ENCODE results near the gene PROM2. TPM values are rescaled to one million over a fixed set of nuclear protein-coding genes. Genes with fewer than 3 reads are reported as not detected.

Gene PROM2
- total RNA-seq, 1 experiment from 2014 or later, result 3.1 TPM

GRCh38 chr2:95315801-95316411, 41.7 kb downstream of the PROM2 start:
- H3K27ac ChIP-seq (ENCODE audit: insufficient read length, low read depth, low read length), result no peak overlapping the region
- no peak overlapping the region for H4K8ac ChIP-seq (replicated peaks; ENCODE audit: insufficient read length, low read depth, low read length)
- no peak overlapping the region for H4K91ac ChIP-seq (ENCODE audit: insufficient read length, low read depth, low read length)
- no peaks in the 10 kb centered on the region for H3K4me1 ChIP-seq (ENCODE audit: insufficient read depth, low read length)
- H3K23me2 ChIP-seq (ENCODE audit: insufficient read length, low read depth, low read length, poor library complexity, severe bottlenecking), result no peaks in the 10 kb centered on the region
- no peak overlapping the region for H3T11ph ChIP-seq (ENCODE audit: low read length)
- H3K23ac ChIP-seq (ENCODE audit: insufficient read length, low read depth, low read length), result no peak overlapping the region
- no peak overlapping the region for H3K4ac ChIP-seq (ENCODE audit: low read depth, low read length)
- peaks cover 2% of the 10 kb centered on the region for H3K27me3 Mint-ChIP-seq (ENCODE audit: low read depth)
- H3K79me1 ChIP-seq (ENCODE audit: insufficient read depth, low read depth, low read length, poor library complexity, severe bottlenecking), result no peaks in the 10 kb centered on the region
- no peak overlapping the region for H4K5ac ChIP-seq (ENCODE audit: insufficient read length, low read depth, low read length)
- no peak for DNase-seq
- TF ChIP-seq, protein P1, sequence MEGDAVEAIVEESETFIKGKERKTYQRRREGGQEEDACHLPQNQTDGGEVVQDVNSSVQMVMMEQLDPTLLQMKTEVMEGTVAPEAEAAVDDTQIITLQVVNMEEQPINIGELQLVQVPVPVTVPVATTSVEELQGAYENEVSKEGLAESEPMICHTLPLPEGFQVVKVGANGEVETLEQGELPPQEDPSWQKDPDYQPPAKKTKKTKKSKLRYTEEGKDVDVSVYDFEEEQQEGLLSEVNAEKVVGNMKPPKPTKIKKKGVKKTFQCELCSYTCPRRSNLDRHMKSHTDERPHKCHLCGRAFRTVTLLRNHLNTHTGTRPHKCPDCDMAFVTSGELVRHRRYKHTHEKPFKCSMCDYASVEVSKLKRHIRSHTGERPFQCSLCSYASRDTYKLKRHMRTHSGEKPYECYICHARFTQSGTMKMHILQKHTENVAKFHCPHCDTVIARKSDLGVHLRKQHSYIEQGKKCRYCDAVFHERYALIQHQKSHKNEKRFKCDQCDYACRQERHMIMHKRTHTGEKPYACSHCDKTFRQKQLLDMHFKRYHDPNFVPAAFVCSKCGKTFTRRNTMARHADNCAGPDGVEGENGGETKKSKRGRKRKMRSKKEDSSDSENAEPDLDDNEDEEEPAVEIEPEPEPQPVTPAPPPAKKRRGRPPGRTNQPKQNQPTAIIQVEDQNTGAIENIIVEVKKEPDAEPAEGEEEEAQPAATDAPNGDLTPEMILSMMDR (conservative IDR thresholded peaks at IDR 0.05), result no peak
- no peak overlapping the region for H2AFZ ChIP-seq (ENCODE audit: low read length)
- H3K79me2 ChIP-seq (ENCODE audit: insufficient read depth, low read length), result no peaks in the 10 kb centered on the region
- no peak overlapping the region for H2BK20ac ChIP-seq (ENCODE audit: low read depth, low read length, poor library complexity, severe bottlenecking)
- no peak overlapping the region for H2AK5ac ChIP-seq (ENCODE audit: insufficient read length, low read length)
- H2BK12ac ChIP-seq (ENCODE audit: insufficient read length, low read depth, low read length), result no peak overlapping the region
- no peak overlapping the region for H3K9ac ChIP-seq (ENCODE audit: extremely low read depth, insufficient read length, low read length)
- no CpG with 5 or more reads among the region's 19 CpGs for WGBS (ENCODE audit: extremely low coverage, insufficient read length, low lambda C conversion rate)
- peak overlapping the region in 1 of 3 experiments; percentile 55; a peak in 1 of 7 replicates for H3K27ac Mint-ChIP-seq
- H4K20me1 ChIP-seq (ENCODE audit: control insufficient read depth, insufficient read depth, insufficient read length), result no peaks in the 10 kb centered on the region
- H3K4me2 ChIP-seq (ENCODE audit: insufficient read depth, insufficient read length, low read length), result no peak overlapping the region
- peaks cover 0 to 2% of the 10 kb centered on the region in 2 experiments; a peak in 1 of 5 replicates for H3K9me3 Mint-ChIP-seq
- H3K18ac ChIP-seq (ENCODE audit: insufficient read length, low read depth, low read length), result no peak overlapping the region
- H3K14ac ChIP-seq (ENCODE audit: insufficient read depth, low read length), result no peak overlapping the region
- no peaks in the 10 kb centered on the region; a peak in 1 of 7 replicates for H3K36me3 Mint-ChIP-seq (ENCODE audit: insufficient read depth in 1 of 3, low read depth in 3 of 3)
- no peaks in the 10 kb centered on the region for H3K9me3 ChIP-seq (ENCODE audit: control insufficient read depth, low read depth, low read length)
- H2BK120ac ChIP-seq (ENCODE audit: low read depth, low read length, poor library complexity, severe bottlenecking), result no peak overlapping the region
- no peak overlapping the region for H3K56ac ChIP-seq (ENCODE audit: insufficient read length, low read depth, low read length)
- H3K4me3 Mint-ChIP-seq, result no peak overlapping the region
- H2BK5ac ChIP-seq (ENCODE audit: insufficient read length, low read length), result no peak overlapping the region
- no peak overlapping the region for H2BK15ac ChIP-seq (ENCODE audit: low read depth, low read length)
- H3K4me1 Mint-ChIP-seq, result peaks cover 16 to 21% of the 10 kb centered on the region in 2 experiments
- H3K27me3 ChIP-seq (ENCODE audit: insufficient read depth, low read length), result no peaks in the 10 kb centered on the region
